ENCODE results near the gene C9orf40. TPM values are rescaled to one million over a fixed set of nuclear protein-coding genes. Genes with fewer than 3 reads are reported as not detected.

Gene C9orf40, protein sequence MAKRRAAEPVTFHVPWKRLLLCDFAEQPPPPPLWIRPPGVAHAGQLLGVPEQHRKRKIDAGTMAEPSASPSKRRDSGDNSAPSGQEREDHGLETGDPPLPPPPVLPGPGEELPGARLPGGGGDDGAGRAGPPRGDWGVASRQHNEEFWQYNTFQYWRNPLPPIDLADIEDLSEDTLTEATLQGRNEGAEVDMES
- 10 to 100 TPM; 22.9 TPM for total RNA-seq

DNA sequence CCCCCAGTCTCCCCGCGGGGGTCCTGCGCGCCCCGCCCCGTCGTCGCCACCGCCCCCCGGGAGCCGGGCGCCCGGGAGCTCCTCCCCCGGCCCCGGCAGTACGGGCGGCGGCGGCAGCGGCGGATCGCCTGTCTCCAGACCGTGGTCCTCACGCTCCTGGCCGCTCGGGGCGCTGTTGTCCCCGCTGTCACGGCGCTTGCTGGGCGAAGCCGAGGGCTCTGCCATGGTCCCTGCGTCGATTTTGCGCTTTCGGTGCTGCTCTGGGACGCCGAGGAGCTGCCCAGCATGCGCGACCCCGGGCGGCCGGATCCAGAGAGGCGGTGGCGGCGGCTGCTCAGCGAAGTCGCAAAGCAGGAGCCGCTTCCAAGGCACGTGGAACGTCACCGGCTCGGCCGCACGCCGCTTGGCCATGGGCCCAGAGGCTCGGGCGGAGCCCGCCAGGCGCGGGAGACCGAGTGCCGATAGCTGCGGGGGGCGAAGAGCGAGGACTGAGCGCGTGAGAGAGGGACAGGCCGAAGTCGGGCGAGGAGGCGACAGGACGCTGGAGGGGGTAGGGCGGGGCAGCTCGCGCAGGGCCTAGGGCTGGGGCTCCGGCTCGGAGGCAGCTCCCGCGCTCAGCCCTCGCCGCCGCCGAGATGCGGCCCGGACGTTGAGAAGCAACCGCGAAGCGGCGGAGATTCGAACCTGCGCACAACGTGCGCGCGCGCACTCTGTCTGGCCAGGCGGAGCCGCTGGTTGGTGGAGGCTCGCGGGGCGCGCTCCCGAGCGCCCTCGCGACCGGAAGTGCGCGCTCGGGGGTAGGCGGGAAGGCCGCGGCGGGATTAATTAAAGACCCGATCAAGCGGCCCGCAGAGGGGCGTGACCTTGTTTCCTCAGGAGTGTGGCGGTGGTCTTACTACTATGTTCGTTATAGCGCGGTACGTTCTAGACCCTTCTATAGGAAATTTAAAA, at the start of gene C9orf40:
C9orf40 (minus strand) TSS at position 712 of the 951 bp plus-strand sequence; CDS start at position 411, 301 bp downstream.
- ATAC-seq (peak; percentile 92), DNase-seq (peak; percentile 92)
- Mint-ChIP-seq H3K27me3 (ENCODE audit: low read depth) (no peaks in the 10 kb centered on the region), H3K27ac (peak within 1 kb of the TSS; percentile 97), H3K36me3 (ENCODE audit: low read depth) (peaks cover 25% of the 10 kb centered on the region), H3K4me3 (peak within 1 kb of the TSS; percentile 98), H3K9me3 (ENCODE audit: insufficient read depth) (no peaks in the 10 kb centered on the region), H3K4me1 (ENCODE audit: low read depth) (peaks cover 40% of the 10 kb centered on the region)
- CTCF ChIA-PET = interaction anchor here (0.6 to 4.3 kb wide), 27 partner anchors 8 to 200 kb away, joined by 3 to 23 read pairs (median 5); partner anchors contain the start of genes CARNMT1, NMRK1 and OSTF1
- POLR2A ChIA-PET = interaction anchor here (0.6 to 3.5 kb wide), 10 partner anchors 11 to 195 kb away, joined by 3 to 29 read pairs (median 3); partner anchors contain the start of genes CARNMT1, NMRK1 and OSTF1

DNA sequence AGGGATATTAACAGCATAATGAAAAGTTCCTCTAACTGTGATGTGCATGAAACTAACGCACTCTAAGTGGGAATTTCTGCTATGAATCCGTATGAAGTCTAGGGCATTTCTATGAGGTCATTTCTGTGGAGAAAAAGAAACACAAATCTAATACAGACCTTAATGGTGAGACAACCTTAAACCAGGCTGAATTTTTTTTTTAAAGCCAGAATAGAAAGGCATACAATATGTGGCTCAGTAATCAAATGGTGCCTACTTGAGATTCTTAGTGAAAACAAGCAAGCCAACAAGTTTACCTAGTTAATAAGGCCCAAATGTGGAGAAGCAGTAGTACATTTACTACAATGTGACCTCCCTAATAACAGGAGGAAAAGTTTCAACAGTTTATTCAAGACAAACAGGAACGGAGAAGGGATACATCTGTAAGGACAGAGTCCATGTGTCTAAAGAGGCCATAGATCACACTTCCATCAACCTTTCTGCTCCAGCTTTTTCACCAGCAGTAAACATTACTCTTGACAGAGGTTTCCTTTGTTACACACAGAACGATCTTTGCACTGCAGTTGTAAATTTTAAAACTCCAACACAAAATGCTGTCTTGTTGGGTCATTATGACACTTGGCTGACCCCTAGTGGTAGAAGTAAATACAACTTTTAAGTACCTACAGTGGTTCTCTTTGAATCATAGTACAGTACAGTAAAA, 49.2 kb upstream of the C9orf40 start:
- H3K4me1 Mint-ChIP-seq (ENCODE audit: low read depth) = no peaks in the 10 kb centered on the region
- no peak overlapping the region for H3K27ac Mint-ChIP-seq
- H3K4me3 Mint-ChIP-seq = no peak overlapping the region
- ATAC-seq (peak; percentile 93), DNase-seq (peak; percentile 30)
- CTCF ChIA-PET = interaction anchor here (1.1 to 10.3 kb wide), 7 partner anchors 11 to 226 kb away, joined by 3 to 158 read pairs (median 6); partner anchors contain the start of gene C9orf40
- POLR2A ChIA-PET = interaction anchor here (0.7 kb wide), 1 partner anchor 49 kb away, joined by 4 read pairs; no protein-coding TSS in a partner anchor
- no peaks in the 10 kb centered on the region for H3K27me3 Mint-ChIP-seq (ENCODE audit: low read depth)
- no peaks in the 10 kb centered on the region for H3K9me3 Mint-ChIP-seq (ENCODE audit: insufficient read depth)
- H3K36me3 Mint-ChIP-seq (ENCODE audit: low read depth) = peaks cover 3% of the 10 kb centered on the region

DNA sequence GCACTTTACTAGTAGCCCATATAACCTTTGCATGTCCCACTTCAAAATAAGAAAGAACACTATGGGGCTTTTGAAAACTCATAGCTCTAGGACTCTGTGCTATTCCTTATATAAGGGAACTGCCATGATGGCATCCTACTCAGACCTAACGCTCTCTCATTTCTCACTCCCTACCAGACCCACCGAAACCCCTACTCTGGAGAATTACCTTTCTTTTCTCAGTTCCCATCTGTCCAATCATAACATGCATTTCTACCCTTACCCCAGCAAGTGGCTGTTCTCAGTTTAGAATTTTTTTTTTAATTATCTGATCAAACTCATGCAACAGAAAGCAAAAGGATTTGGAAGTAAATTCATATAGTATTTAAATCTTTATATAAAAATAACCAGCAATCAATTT, 48.1 kb upstream of the C9orf40 start:
- H3K27ac Mint-ChIP-seq = no peak overlapping the region
- H3K9me3 Mint-ChIP-seq (ENCODE audit: insufficient read depth) = no peaks in the 10 kb centered on the region
- no peak overlapping the region for H3K4me3 Mint-ChIP-seq
- no peaks in the 10 kb centered on the region for H3K4me1 Mint-ChIP-seq (ENCODE audit: low read depth)
- ATAC-seq = no peak
- CTCF ChIA-PET = interaction anchor here (1.1 to 10.3 kb wide), 6 partner anchors 13 to 225 kb away, joined by 3 to 158 read pairs (median 6); partner anchors contain the start of gene C9orf40
- no peaks in the 10 kb centered on the region for H3K27me3 Mint-ChIP-seq (ENCODE audit: low read depth)
- POLR2A ChIA-PET = no interaction called here
- no peak for DNase-seq
- H3K36me3 Mint-ChIP-seq (ENCODE audit: low read depth) = peaks cover 7% of the 10 kb centered on the region

DNA sequence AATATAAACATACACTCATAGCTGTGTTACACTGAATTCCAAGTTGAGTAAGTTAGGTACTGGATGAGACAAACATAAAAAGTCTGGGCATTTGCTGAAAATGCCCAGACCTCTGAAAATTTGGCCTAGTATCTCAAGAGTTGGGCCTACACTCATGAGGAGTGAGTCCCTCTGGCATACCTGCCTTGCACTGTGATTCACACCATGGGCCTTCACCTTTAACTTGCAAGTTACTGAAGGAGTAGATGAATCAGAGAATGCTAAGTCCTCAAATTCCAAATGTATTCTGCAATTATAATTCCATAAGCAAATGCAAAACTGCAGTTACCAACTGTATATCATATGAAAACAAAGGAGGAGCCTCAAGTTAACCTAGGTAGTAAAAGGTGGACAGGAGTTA, 32.3 kb upstream of the C9orf40 start:
- no peak overlapping the region for H3K4me3 Mint-ChIP-seq

DNA sequence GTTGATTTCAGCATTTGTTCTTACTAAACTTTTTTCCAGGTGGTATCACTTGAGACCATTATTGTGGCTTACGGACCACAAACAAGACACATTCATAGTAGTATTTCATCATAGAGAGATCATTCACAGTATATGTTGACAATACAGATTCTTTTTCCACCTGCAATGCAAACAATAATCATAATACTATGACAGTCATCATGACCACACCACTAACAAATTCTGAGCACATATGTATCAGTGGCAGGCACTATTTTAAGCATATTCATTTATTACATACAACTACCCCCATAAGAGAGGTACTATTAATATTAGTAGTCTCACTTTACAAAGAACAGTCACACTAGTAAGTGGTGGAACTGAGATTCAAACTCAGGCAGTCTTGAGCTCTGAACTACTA, 31.0 kb upstream of the C9orf40 start:
- ATAC-seq = no peak

More for the DNA sequence above, 32.3 kb upstream of the C9orf40 start:
- Mint-ChIP-seq H3K27ac (no peak overlapping the region), H3K9me3 (ENCODE audit: insufficient read depth) (no peaks in the 10 kb centered on the region), H3K27me3 (ENCODE audit: low read depth) (no peaks in the 10 kb centered on the region), H3K4me1 (ENCODE audit: low read depth) (no peaks in the 10 kb centered on the region), H3K36me3 (ENCODE audit: low read depth) (peaks cover 20% of the 10 kb centered on the region)
- DNase-seq (no peak), ATAC-seq (no peak)
- ChIA-PET CTCF (interaction anchor here (1.2 to 1.6 kb wide), 2 partner anchors 18 to 210 kb away, joined by 3 read pairs; no protein-coding TSS in a partner anchor), POLR2A (interaction anchor here (0.6 kb wide), 1 partner anchor 121 kb away, joined by 3 read pairs; no protein-coding TSS in a partner anchor)

DNA sequence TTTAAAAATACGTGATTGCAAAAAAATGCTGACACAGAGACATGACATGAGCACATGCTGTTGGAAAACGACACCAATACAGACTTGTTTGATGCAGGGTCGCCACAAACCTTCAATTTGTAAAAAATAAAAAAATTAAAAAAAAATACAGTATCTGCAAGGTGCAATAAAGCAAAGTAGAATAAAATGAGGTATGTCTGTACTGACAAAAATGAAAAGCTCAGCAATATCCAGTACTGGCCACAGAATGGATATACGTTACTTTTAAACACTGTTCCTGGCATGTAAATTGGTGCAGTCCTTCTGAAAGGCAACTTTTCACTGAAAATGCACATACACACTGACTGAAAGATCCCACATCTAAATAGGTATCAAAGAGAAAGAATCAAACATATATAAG, 27.1 kb upstream of the C9orf40 start:
- H3K27me3 Mint-ChIP-seq (ENCODE audit: low read depth) = no peaks in the 10 kb centered on the region
- POLR2A ChIA-PET = no interaction called here
- H3K27ac Mint-ChIP-seq = no peak overlapping the region
- DNase-seq (no peak), ATAC-seq (no peak)
- CTCF ChIA-PET = interaction anchor here (0.6 kb wide), 1 partner anchor 28 kb away, joined by 3 read pairs; the partner anchor contains the start of gene C9orf40
- H3K36me3 Mint-ChIP-seq (ENCODE audit: low read depth) = peaks cover 37% of the 10 kb centered on the region
- H3K4me1 Mint-ChIP-seq (ENCODE audit: low read depth) = no peaks in the 10 kb centered on the region
- H3K9me3 Mint-ChIP-seq (ENCODE audit: insufficient read depth) = no peaks in the 10 kb centered on the region
- H3K4me3 Mint-ChIP-seq = no peak overlapping the region

More for the DNA sequence above, 31.0 kb upstream of the C9orf40 start:
- H3K9me3 Mint-ChIP-seq (ENCODE audit: insufficient read depth) = no peaks in the 10 kb centered on the region
- no peaks in the 10 kb centered on the region for H3K4me1 Mint-ChIP-seq (ENCODE audit: low read depth)
- CTCF ChIA-PET = no interaction called here
- no peak overlapping the region for H3K4me3 Mint-ChIP-seq
- POLR2A ChIA-PET = no interaction called here
- no peak for DNase-seq
- H3K27me3 Mint-ChIP-seq (ENCODE audit: low read depth) = no peaks in the 10 kb centered on the region
- no peak overlapping the region for H3K27ac Mint-ChIP-seq
- H3K36me3 Mint-ChIP-seq (ENCODE audit: low read depth) = peaks cover 21% of the 10 kb centered on the region

DNA sequence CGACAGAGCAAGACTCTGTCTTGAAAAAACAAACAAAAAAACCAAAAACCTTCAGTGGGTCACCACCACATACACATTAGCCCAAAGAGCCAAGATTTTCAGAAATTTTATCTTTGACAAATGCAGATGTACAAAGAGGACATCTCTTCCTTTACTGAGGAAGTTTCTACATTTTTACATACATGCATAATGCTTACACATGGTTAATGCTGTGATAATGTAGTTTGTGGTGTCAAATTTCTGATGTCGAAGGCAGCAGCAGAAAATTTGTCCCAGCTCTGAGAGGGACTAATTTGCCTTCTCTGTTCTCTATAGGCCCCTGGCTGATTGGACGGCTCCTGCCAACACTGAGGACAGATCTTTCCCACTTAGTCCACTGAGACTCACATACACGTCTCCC, 24.6 kb upstream of the C9orf40 start:
- Mint-ChIP-seq H3K4me3 (no peak overlapping the region), H3K27ac (no peak overlapping the region), H3K4me1 (ENCODE audit: low read depth) (peaks cover 4% of the 10 kb centered on the region), H3K27me3 (ENCODE audit: low read depth) (no peaks in the 10 kb centered on the region), H3K9me3 (ENCODE audit: insufficient read depth) (no peaks in the 10 kb centered on the region), H3K36me3 (ENCODE audit: low read depth) (peaks cover 29% of the 10 kb centered on the region)
- CTCF ChIA-PET = no interaction called here
- POLR2A ChIA-PET = no interaction called here
- no peak for ATAC-seq
- no peak for DNase-seq

DNA sequence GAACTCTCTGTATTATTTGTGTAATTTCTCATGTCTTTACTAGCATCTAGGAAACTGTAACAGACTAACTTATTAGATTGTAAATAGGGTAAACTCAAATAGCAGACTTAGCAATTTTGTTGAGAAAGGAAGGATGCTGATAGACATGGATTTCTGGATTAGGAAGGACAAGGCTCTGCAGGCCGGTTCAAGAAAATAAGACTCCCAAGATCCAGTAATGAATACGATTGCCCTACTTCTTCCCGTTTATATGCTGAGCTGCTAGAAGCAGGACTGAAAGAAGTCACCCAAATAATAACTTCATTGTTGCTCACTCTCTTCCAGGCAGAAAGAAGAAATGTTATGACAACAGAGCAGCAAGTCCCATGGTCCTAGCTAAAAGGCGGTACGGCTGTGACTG, 22.8 kb upstream of the C9orf40 start:
- ChIA-PET POLR2A (no interaction called here), CTCF (interaction anchor here (0.6 kb wide), 1 partner anchor 11 kb away, joined by 3 read pairs; no protein-coding TSS in a partner anchor)
- DNase-seq = no peak
- Mint-ChIP-seq H3K4me3 (no peak overlapping the region), H3K9me3 (ENCODE audit: insufficient read depth) (no peaks in the 10 kb centered on the region), H3K36me3 (ENCODE audit: low read depth) (peaks cover 26% of the 10 kb centered on the region), H3K27ac (no peak overlapping the region), H3K4me1 (ENCODE audit: low read depth) (peaks cover 4% of the 10 kb centered on the region), H3K27me3 (ENCODE audit: low read depth) (no peaks in the 10 kb centered on the region)
- ATAC-seq = no peak

DNA sequence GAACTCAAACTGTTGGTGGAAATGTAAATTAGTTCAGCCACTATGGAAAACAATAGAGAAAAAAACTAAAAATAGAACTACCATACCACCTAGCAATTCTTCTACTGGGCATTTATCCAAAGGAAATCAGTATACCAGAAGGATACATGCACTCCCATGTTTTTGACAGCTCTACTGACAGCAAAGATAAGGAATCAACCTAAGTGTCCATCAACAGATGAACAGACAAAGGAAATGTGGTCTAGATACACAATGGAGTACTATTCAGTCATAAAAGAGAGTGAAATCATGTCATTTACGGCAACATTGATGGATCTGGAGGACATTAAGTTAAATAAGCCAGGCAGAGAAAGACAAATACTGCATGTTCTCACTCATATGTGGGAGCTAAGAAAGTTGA, 21.8 kb upstream of the C9orf40 start:
- no peak overlapping the region for H3K27ac Mint-ChIP-seq

DNA sequence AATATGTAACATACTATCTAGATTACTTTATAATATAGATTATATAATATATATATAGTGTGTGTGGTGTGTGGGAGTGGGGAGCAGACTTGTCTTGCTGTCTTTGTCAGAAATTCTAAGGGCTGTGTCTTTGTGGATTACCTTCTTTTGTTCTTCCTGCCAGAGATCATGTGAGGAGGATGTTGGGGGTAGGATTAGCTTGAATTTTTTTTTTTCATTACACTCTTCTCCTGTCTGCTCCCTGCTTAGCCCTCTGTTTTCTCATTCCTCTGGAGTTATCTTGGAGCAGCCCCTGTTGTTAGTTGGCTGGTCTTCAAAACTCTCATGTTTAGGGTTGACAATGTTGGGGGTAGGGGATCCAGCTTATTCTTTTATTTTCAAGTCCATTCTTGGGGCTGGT, 21.0 kb upstream of the C9orf40 start:
- CTCF ChIA-PET = no interaction called here
- H3K4me3 Mint-ChIP-seq = no peak overlapping the region

More for the DNA sequence above, 21.8 kb upstream of the C9orf40 start:
- POLR2A ChIA-PET = no interaction called here
- Mint-ChIP-seq H3K4me3 (no peak overlapping the region), H3K9me3 (ENCODE audit: insufficient read depth) (peaks cover 4% of the 10 kb centered on the region), H3K4me1 (ENCODE audit: low read depth) (peaks cover 4% of the 10 kb centered on the region), H3K27me3 (ENCODE audit: low read depth) (no peaks in the 10 kb centered on the region), H3K36me3 (ENCODE audit: low read depth) (peaks cover 25% of the 10 kb centered on the region)
- DNase-seq = no peak
- no peak for ATAC-seq
- CTCF ChIA-PET = no interaction called here

DNA sequence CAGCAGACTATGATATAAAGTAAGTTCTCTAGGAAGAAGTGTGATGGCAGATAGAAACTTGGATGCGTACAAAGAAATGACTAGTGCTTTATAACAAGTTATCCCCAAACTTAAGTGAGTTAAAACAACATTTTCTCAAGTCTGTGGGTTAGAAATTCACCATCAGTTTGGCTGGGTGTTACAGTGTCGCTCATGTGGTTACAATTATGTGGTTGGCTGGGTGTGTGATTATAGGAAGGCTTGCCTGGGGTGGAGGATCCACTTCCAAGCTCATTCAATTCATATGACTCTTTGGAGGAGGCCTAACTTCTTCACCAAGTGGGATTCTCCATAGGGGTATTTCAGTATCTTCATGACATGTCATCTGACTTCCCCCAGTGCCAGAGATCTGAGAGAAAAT, 10.3 kb upstream of the C9orf40 start:
- Mint-ChIP-seq H3K4me1 (ENCODE audit: low read depth) (no peaks in the 10 kb centered on the region), H3K27me3 (ENCODE audit: low read depth) (no peaks in the 10 kb centered on the region), H3K36me3 (ENCODE audit: low read depth) (peaks cover 26% of the 10 kb centered on the region), H3K4me3 (no peak overlapping the region), H3K9me3 (ENCODE audit: insufficient read depth) (peaks cover 3% of the 10 kb centered on the region), H3K27ac (no peak overlapping the region)
- ChIA-PET POLR2A (no interaction called here), CTCF (no interaction called here)
- ATAC-seq = no peak
- DNase-seq = no peak

More for the DNA sequence above, 21.0 kb upstream of the C9orf40 start:
- Mint-ChIP-seq H3K36me3 (ENCODE audit: low read depth) (peaks cover 26% of the 10 kb centered on the region), H3K4me1 (ENCODE audit: low read depth) (peaks cover 4% of the 10 kb centered on the region), H3K27ac (no peak overlapping the region), H3K27me3 (ENCODE audit: low read depth) (no peaks in the 10 kb centered on the region), H3K9me3 (ENCODE audit: insufficient read depth) (peaks cover 4% of the 10 kb centered on the region)
- ATAC-seq (no peak), DNase-seq (no peak)
- POLR2A ChIA-PET = no interaction called here
